ENCODE measurements around the gene PDXDC1. TPM values are rescaled to one million over a fixed set of nuclear protein-coding genes. Genes with fewer than 3 reads are reported as not detected.
"Not testable (repeated sequence)": the region's sequence is repeated elsewhere in the genome, so short reads cannot be mapped to it uniquely, and the experiment has no call there.

The PDXDC1 gene
- total and polyA plus RNA-seq, 12 donors = 24.9 to 88.5 (median 69.4) TPM

DNA sequence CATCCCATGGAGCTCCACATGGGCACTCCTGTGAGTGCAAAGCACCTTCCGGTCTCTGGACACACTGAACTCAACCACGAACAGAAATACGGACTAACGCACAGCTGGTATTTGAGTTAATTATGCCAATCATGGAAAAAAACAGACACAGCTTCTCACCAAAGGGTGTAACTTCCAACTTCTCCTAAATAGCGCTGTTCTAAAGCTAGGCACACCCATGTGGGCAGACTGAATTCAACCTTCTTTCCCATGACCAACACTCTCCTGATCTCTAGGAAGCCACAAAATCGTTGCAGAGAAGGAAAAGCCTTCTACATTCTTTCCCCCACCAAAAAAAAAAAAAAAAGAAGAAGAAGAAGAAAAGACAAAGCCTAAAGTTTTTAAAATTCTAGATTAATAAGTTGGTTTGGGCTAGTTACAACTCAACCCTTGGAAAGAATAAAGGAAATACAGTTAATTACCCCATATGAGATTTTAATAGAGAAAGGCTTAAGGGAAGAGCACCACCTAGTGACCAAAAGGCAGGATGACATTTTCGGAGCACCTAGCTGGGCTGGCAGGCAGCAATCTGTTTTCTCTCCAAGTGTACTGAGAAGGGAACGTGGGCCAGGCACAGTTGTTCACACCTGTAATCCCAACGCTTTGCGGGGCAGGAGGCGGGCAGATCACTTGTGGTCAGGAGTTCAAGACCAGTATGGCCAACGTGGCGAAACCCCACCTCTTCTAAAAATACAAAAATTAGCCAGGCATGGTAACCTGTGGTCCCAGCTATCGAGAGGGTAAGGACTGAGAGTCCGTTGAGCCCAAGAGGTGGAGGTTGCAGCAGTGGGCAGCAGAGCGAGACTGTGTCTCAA lies 97.3 kb downstream of the PDXDC1 start:
- peaks cover 0 to 92% (median 47%) of the 10 kb centered on the region in 9 donors for H3K36me3 ChIP-seq
- H3K27ac ChIP-seq; DNase-seq; H3K4me1 ChIP-seq; H3K9me3 ChIP-seq; H3K4me3 ChIP-seq; H3K27me3 ChIP-seq; intact Hi-C loops (cut with DNase I): not testable (repeated sequence)
- TF ChIP-seq CTCF (IDR thresholded peaks at IDR 0.05) = peak; percentile 5 to 62 (median 37)
- peak; percentile 63 to 85 (median 78) for ATAC-seq
- 53 to 64% methylated on average over 14 to 15 of the region's 16 CpGs for WGBS, 2 donors

DNA sequence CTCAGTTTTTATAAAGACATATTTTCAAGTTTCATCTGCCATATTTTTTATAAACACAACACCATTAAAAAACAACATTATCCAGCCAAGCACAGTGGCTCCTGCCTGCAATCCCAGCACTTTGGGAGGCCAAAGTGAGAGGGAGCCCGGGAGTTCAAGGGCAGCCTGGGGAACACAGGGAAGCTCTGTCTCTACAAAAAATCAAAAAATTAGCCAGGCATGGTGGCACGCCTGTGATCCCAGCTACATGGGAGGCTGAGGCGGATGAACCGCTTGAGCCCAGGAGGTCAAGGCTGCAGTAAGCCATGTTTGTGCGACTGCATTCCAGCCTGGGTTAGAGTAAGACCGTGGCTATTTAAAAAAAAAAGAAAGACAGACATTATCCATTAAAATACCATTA lies 98.3 kb downstream of the PDXDC1 start:
- Histone ChIP-seq H3K9me3 (no peaks in the 10 kb centered on the region), H3K36me3 (peaks cover 0 to 92% (median 42%) of the 10 kb centered on the region in 9 donors), H3K4me1 (peaks cover 0 to 7% (median 0%) of the 10 kb centered on the region in 9 donors), H3K4me3 (no peak overlapping the region), H3K27me3 (no peaks in the 10 kb centered on the region), H3K27ac (no peak overlapping the region)
- no peak for DNase-seq
- ATAC-seq = no peak
- intact Hi-C loops (cut with DNase I) = no loop called here
- 87 to 91% methylated on average over 6 of the region's 6 CpGs for WGBS, 2 donors
- no peak for TF ChIP-seq CTCF (IDR thresholded peaks at IDR 0.05)

DNA sequence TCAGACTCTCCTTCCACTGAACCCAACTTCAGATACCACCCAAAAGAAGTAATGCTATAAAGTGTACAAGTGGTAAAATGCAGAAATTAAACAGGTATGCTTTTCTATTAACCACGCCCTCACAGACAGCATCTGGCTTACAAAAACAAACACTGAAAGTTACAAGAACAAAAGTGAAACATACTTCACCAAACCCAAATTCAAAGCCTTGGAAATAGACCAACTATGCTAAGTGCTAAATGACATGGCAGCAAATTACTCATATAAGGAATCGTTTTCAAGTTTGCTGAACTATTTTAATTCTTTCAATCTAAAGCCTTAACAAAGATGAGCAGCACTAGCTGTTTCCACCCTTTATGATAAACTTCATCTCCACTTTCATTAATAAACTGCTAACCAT lies 101.3 kb downstream of the PDXDC1 start:
- WGBS, 2 donors = 77 to 90% methylated on average over 2 of the region's 2 CpGs
- H3K27me3 ChIP-seq; H3K4me1 ChIP-seq; intact Hi-C loops (cut with DNase I); H3K4me3 ChIP-seq; ATAC-seq; H3K9me3 ChIP-seq; H3K27ac ChIP-seq; DNase-seq: not testable (repeated sequence)
- peaks cover 0 to 91% (median 42%) of the 10 kb centered on the region in 9 donors for H3K36me3 ChIP-seq

DNA sequence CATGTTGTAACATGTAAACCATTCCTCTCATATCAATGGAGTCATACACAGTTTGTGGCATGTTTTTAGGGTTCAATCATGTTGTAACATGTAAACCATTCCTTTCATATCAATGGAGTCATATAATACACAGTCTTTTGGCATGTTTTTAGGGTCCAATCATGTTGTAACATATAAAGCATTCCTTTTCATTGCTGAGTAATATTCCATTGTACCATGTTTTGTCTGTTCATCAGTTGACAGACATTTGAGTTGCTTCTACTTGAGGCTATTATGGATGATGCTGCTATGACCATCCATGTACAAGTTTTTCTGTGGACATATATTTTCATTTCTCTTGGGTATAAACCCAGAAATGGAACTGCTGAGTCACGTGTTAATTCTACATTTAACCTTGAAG lies 106.1 kb downstream of the PDXDC1 start:
- intact Hi-C loops (cut with DNase I); H3K9me3 ChIP-seq; H3K4me1 ChIP-seq; DNase-seq; H3K4me3 ChIP-seq; H3K27me3 ChIP-seq; ATAC-seq; H3K27ac ChIP-seq: not testable (repeated sequence)
- H3K36me3 ChIP-seq = peaks cover 0 to 98% (median 50%) of the 10 kb centered on the region in 9 donors
- WGBS, 2 donors = 50 to 95% methylated on average over 1 of the region's 1 CpG

- H3K4me1 ChIP-seq; intact Hi-C loops (cut with DNase I): not testable (repeated sequence)
Observed at GRCh38 chr16:15082788-15083187, 108.0 kb downstream of the PDXDC1 start.

More at GRCh38 chr16:15082788-15083187, 108.0 kb downstream of the PDXDC1 start:
- H3K9me3 ChIP-seq, H3K27me3 ChIP-seq, ATAC-seq, H3K27ac ChIP-seq, H3K4me3 ChIP-seq, DNase-seq: not testable (repeated sequence)
- WGBS, 2 donors = 84 to 89% methylated on average over 3 of the region's 3 CpGs
- H3K36me3 ChIP-seq = peaks cover 0 to 96% (median 44%) of the 10 kb centered on the region in 9 donors
